Activated naive CD4-positive, alpha-beta T cell treated with anti-CD3 and anti-CD28 coated beads, Interleukin-2, amount 50 U/mL, for 24 hours (primary cell): ENCODE measurements around the gene PCDHGC4.

Experiments
- H3K27ac Mint-ChIP-seq: one replicate; pipeline ENCODE4 v1.8.0; 2021; ENCODE audit warnings: mild to moderate bottlenecking, mixed read lengths
- H3K27me3 Mint-ChIP-seq: one replicate; pipeline ENCODE4 v1.8.0; 2021; ENCODE audit warnings: mixed read lengths
- H3K36me3 Mint-ChIP-seq: one replicate; pipeline ENCODE4 v1.8.0; 2021; ENCODE audit warnings: mixed read lengths
- H3K4me1 Mint-ChIP-seq: one replicate; pipeline ENCODE4 v1.8.0; 2021; ENCODE audit warnings: mixed read lengths
- H3K4me3 Mint-ChIP-seq: one replicate; pipeline ENCODE4 v1.8.0; 2021; ENCODE audit warnings: mild to moderate bottlenecking, mixed read lengths
- H3K9me3 Mint-ChIP-seq: one replicate; pipeline ENCODE4 v1.8.0; 2021; ENCODE audit warnings: mixed read lengths

Gene PCDHGC4

GRCh38 chr5:141501761-141502160, 16.9 kb downstream of the PCDHGC4 start:
- Mint-ChIP-seq H3K27ac (no peak overlapping the region), H3K4me3 (no peak overlapping the region), H3K4me1 (no peaks in the 10 kb centered on the region), H3K27me3 (peaks cover 16% of the 10 kb centered on the region), H3K36me3 (no peaks in the 10 kb centered on the region), H3K9me3 (no peaks in the 10 kb centered on the region)

GRCh38 chr5:141503681-141504080, 18.9 kb downstream of the PCDHGC4 start:
- Mint-ChIP-seq H3K27me3 (peaks cover 8% of the 10 kb centered on the region), H3K9me3 (no peaks in the 10 kb centered on the region), H3K4me3 (no peak overlapping the region), H3K4me1 (no peaks in the 10 kb centered on the region), H3K36me3 (no peaks in the 10 kb centered on the region), H3K27ac (no peak overlapping the region)

GRCh38 chr5:141504216-141504615, 19.4 kb downstream of the PCDHGC4 start:
- H3K36me3 Mint-ChIP-seq: no peaks in the 10 kb centered on the region
- H3K9me3 Mint-ChIP-seq: no peaks in the 10 kb centered on the region
- H3K4me1 Mint-ChIP-seq: peaks cover 4% of the 10 kb centered on the region
- H3K27me3 Mint-ChIP-seq: peaks cover 6% of the 10 kb centered on the region
- H3K4me3 Mint-ChIP-seq: no peak overlapping the region
- no peak overlapping the region for H3K27ac Mint-ChIP-seq

- Mint-ChIP-seq H3K4me3 (no peak overlapping the region), H3K9me3 (no peaks in the 10 kb centered on the region), H3K27ac (no peak overlapping the region), H3K36me3 (no peaks in the 10 kb centered on the region), H3K4me1 (peaks cover 5% of the 10 kb centered on the region), H3K27me3 (peaks cover 3% of the 10 kb centered on the region)
Measured at GRCh38 chr5:141506381-141507155, 21.7 kb downstream of the PCDHGC4 start.

- Mint-ChIP-seq H3K27me3 (no peaks in the 10 kb centered on the region), H3K4me3 (no peak overlapping the region), H3K4me1 (peaks cover 8% of the 10 kb centered on the region), H3K9me3 (no peaks in the 10 kb centered on the region), H3K36me3 (no peaks in the 10 kb centered on the region), H3K27ac (no peak overlapping the region)
Measured at GRCh38 chr5:141507387-141508091, 22.7 kb downstream of the PCDHGC4 start.

- no peaks in the 10 kb centered on the region for H3K9me3 Mint-ChIP-seq
- no peaks in the 10 kb centered on the region for H3K27me3 Mint-ChIP-seq
- no peaks in the 10 kb centered on the region for H3K36me3 Mint-ChIP-seq
- H3K27ac Mint-ChIP-seq: no peak overlapping the region
- peaks cover 14% of the 10 kb centered on the region for H3K4me1 Mint-ChIP-seq
- no peak overlapping the region for H3K4me3 Mint-ChIP-seq
Measured at GRCh38 chr5:141508440-141508797, 23.6 kb downstream of the PCDHGC4 start.

GRCh38 chr5:141508798-141509611, 24.2 kb downstream of the PCDHGC4 start:
- H3K4me3 Mint-ChIP-seq: no peak overlapping the region
- no peak overlapping the region for H3K27ac Mint-ChIP-seq
- no peaks in the 10 kb centered on the region for H3K27me3 Mint-ChIP-seq
- peaks cover 20% of the 10 kb centered on the region for H3K4me1 Mint-ChIP-seq
- H3K9me3 Mint-ChIP-seq: no peaks in the 10 kb centered on the region
- peaks cover 2% of the 10 kb centered on the region for H3K36me3 Mint-ChIP-seq

GRCh38 chr5:141510160-141510559, 25.3 kb downstream of the PCDHGC4 start:
- Mint-ChIP-seq H3K4me3 (no peak overlapping the region), H3K9me3 (no peaks in the 10 kb centered on the region), H3K36me3 (peaks cover 2% of the 10 kb centered on the region), H3K27ac (no peak overlapping the region), H3K4me1 (peaks cover 29% of the 10 kb centered on the region), H3K27me3 (no peaks in the 10 kb centered on the region)

- H3K4me1 Mint-ChIP-seq: peaks cover 38% of the 10 kb centered on the region
- H3K4me3 Mint-ChIP-seq: no peak overlapping the region
- H3K36me3 Mint-ChIP-seq: peaks cover 2% of the 10 kb centered on the region
- H3K27me3 Mint-ChIP-seq: no peaks in the 10 kb centered on the region
- H3K27ac Mint-ChIP-seq: no peak overlapping the region
- H3K9me3 Mint-ChIP-seq: no peaks in the 10 kb centered on the region
Measured at GRCh38 chr5:141510850-141511601, 26.2 kb downstream of the PCDHGC4 start.

GRCh38 chr5:141511771-141512325, 27.0 kb downstream of the PCDHGC4 start:
- no peak overlapping the region for H3K4me3 Mint-ChIP-seq
- peaks cover 4% of the 10 kb centered on the region for H3K36me3 Mint-ChIP-seq
- no peaks in the 10 kb centered on the region for H3K27me3 Mint-ChIP-seq
- peaks cover 42% of the 10 kb centered on the region for H3K4me1 Mint-ChIP-seq
- no peaks in the 10 kb centered on the region for H3K9me3 Mint-ChIP-seq
- no peak overlapping the region for H3K27ac Mint-ChIP-seq

- H3K4me1 Mint-ChIP-seq: peaks cover 42% of the 10 kb centered on the region
- H3K36me3 Mint-ChIP-seq: peaks cover 6% of the 10 kb centered on the region
- peak overlapping the region; percentile 86 for H3K4me3 Mint-ChIP-seq
- peak overlapping the region; percentile 71 for H3K27ac Mint-ChIP-seq
- H3K27me3 Mint-ChIP-seq: no peaks in the 10 kb centered on the region
- H3K9me3 Mint-ChIP-seq: no peaks in the 10 kb centered on the region
Measured at GRCh38 chr5:141512390-141512910, 27.6 kb downstream of the PCDHGC4 start.

- H3K36me3 Mint-ChIP-seq: peaks cover 9% of the 10 kb centered on the region
- H3K9me3 Mint-ChIP-seq: no peaks in the 10 kb centered on the region
- no peaks in the 10 kb centered on the region for H3K27me3 Mint-ChIP-seq
- peak overlapping the region; percentile 86 for H3K4me3 Mint-ChIP-seq
- H3K27ac Mint-ChIP-seq: peak overlapping the region; percentile 71
- peaks cover 42% of the 10 kb centered on the region for H3K4me1 Mint-ChIP-seq
Measured at GRCh38 chr5:141512911-141513626, 28.2 kb downstream of the PCDHGC4 start.

GRCh38 chr5:141513627-141514329, 28.9 kb downstream of the PCDHGC4 start:
- H3K36me3 Mint-ChIP-seq: peaks cover 11% of the 10 kb centered on the region
- peak overlapping the region; percentile 84 for H3K27ac Mint-ChIP-seq
- H3K4me3 Mint-ChIP-seq: peak overlapping the region; percentile 86
- H3K9me3 Mint-ChIP-seq: no peaks in the 10 kb centered on the region
- peaks cover 42% of the 10 kb centered on the region for H3K4me1 Mint-ChIP-seq
- no peaks in the 10 kb centered on the region for H3K27me3 Mint-ChIP-seq
